K562 (cell line): ENCODE results near the gene DAAM1. TPM values are rescaled to one million over a fixed set of nuclear protein-coding genes. Genes with fewer than 3 reads are reported as not detected.

ENCODE experiments used
- ATAC-seq: fragments of 200-7000 bp; cut with Tn5 transposase; 3 replicates; pipeline ENCODE4 v1.9.1; 2020; ENCODE audit warnings: moderate library complexity
- BruUV-seq: library from RNA; stranded (reverse); fragments of 400-500 nt; replicated peaks from 2 replicates; lab custom pipeline; 2021; lab: Mats Ljungman, UMichigan
- CTCF ChIA-PET: fragments of 300-600 bp; formaldehyde crosslinking; extraction: SDS; loops from one replicate; lab custom pipeline; 2021; ENCODE audit warnings: low intra/inter-chr PET ratio; lab: Yijun Ruan, JAX
- POLR2A ChIA-PET: fragments of 300-600, 350-650 bp; sonication (Branson Sonifier 250); formaldehyde crosslinking; extraction: SDS; loops from one replicate; lab custom pipeline; 2021; ENCODE audit warnings: antibody characterized with exemption, inconsistent platforms; lab: Yijun Ruan, JAX
- DNase-seq, 4 experiments: peaks; one replicate each; pipeline versions ENCODE4 v3.0.0 to v3.0.0-alpha.2; 2011 to 2018; ENCODE audit warnings: low spot score in 3 of 4, mixed read lengths in 3 of 4; ENCODE audit errors: extremely low read depth in 1 of 4
- FAIRE-seq: peaks from 2 replicates; lab custom pipeline; 2011; peaks lifted over from hg19 to GRCh38; lab: Jason Lieb, UNC
- H2AFZ ChIP-seq: 2 replicates; pipeline ENCODE4 v1.6.0; 2011; ENCODE audit warnings: low read depth, low read length, control low read depth, inconsistent platforms
- H3K27ac ChIP-seq: fragments of 200-600 bp; 3 replicates; pipeline ENCODE4 v1.8.0; 2011; ENCODE audit warnings: low read depth, mild to moderate bottlenecking, control low read depth, inconsistent platforms, low read length, moderate library complexity, mixed read lengths; ENCODE audit errors: extremely low read depth
- H3K27me3 ChIP-seq, 2 experiments: fragments of 300-600 bp in 1 of 2; 2 replicates in 1 of 2; 3 replicates in 1 of 2; pipeline versions ENCODE4 v1.6.0 to v1.8.0; 2011; ENCODE audit warnings: inconsistent platforms in 2 of 2, low read length in 2 of 2, mild to moderate bottlenecking in 1 of 2, mixed read lengths in 1 of 2, moderate library complexity in 1 of 2; ENCODE audit not compliant: control insufficient read depth in 2 of 2, insufficient read depth in 2 of 2
- H3K36me3 ChIP-seq: fragments of 300-600 bp; 3 replicates; pipeline ENCODE4 v1.8.0; 2011; ENCODE audit warnings: mild to moderate bottlenecking, low read length, inconsistent platforms; ENCODE audit not compliant: control insufficient read depth, insufficient read depth
- H3K4me1 ChIP-seq, 2 experiments: fragments of 200-600 bp in 1 of 2; replicated peaks in 1 of 2; 2 replicates in 1 of 2; 3 replicates in 1 of 2; pipeline versions ENCODE4 v1.5.1 to v1.8.0; 2011; ENCODE audit warnings: inconsistent platforms in 2 of 2, low read length in 2 of 2, mild to moderate bottlenecking in 1 of 2, mixed read lengths in 1 of 2, moderate library complexity in 1 of 2; ENCODE audit not compliant: control insufficient read depth in 2 of 2, insufficient read depth in 2 of 2
- H3K4me2 ChIP-seq: 2 replicates; pipeline ENCODE4 v1.6.1; 2011; ENCODE audit warnings: low read length, control low read depth, inconsistent platforms, mixed read lengths; ENCODE audit not compliant: insufficient read depth
- H3K4me3 ChIP-seq: fragments of 200-600 bp; sonication (generic), shearing (Covaris generic); 2 replicates; pipeline ENCODE4 v1.5.1; 2016; ENCODE audit warnings: control low read depth, inconsistent platforms
- H3K79me2 ChIP-seq: fragments of 200-600 bp; 3 replicates; pipeline ENCODE4 v1.8.0; 2011; ENCODE audit warnings: low read length, inconsistent platforms; ENCODE audit not compliant: control insufficient read depth, insufficient read depth
- H3K9ac ChIP-seq, 2 experiments: 2 replicates each; pipeline versions ENCODE4 v1.6.0 to v1.6.1; 2011; ENCODE audit warnings: low read depth in 2 of 2, low read length in 2 of 2, control low read depth in 1 of 2, inconsistent platforms in 1 of 2, mild to moderate bottlenecking in 1 of 2, mixed read lengths in 1 of 2; ENCODE audit not compliant: insufficient read depth in 1 of 2
- H3K9me1 ChIP-seq: one replicate; pipeline ENCODE4 v1.6.0; 2011; ENCODE audit warnings: inconsistent platforms, mild to moderate bottlenecking, low read length, moderate library complexity; ENCODE audit not compliant: control insufficient read depth, insufficient read depth
- H3K9me3 ChIP-seq: replicated peaks from 2 replicates; pipeline ENCODE4 v1.5.1; 2011; ENCODE audit warnings: low read depth, low read length, inconsistent platforms; ENCODE audit not compliant: control insufficient read depth, insufficient read depth
- H4K20me1 ChIP-seq: replicated peaks from 2 replicates; pipeline ENCODE4 v1.6.1; 2011; ENCODE audit warnings: low read length, inconsistent platforms, mixed read lengths; ENCODE audit not compliant: control insufficient read depth, insufficient read depth
- CTBP1 ChIP-seq: fragments of 450-650 bp; IDR thresholded peaks from 2 replicates; pipeline ENCODE4 v1.6.1; 2016; ENCODE audit warnings: borderline replicate concordance
- NR3C1 ChIP-seq: sonication (generic); formaldehyde crosslinking; IDR thresholded peaks from 2 replicates; pipeline ENCODE4 v1.8.1; 2022; ENCODE audit warnings: missing genetic modification reagents
- TAL1 ChIP-seq: fragments of 450-650 bp; IDR thresholded peaks from 2 replicates; pipeline ENCODE4 v1.6.1; 2016; ENCODE audit warnings: mild to moderate bottlenecking
- WGBS: fragments of 100-300 bp; shearing (Covaris generic); methylation state at CpG from one replicate; pipeline ENCODE4 v1.1.6; 2016; ENCODE audit warnings: low coverage, mixed read lengths; ENCODE audit not compliant: insufficient coverage; ENCODE audit errors: missing lambda C conversion rate; 5-methylcytosine and 5-hydroxymethylcytosine counted together
- in situ Hi-C: fragments of 300-500 bp; cut with MboI; formaldehyde crosslinking; loops from 4 replicates; pipeline ENCODE4 v1.15.0; 2018; ENCODE audit warnings: inconsistent platforms, mixed read lengths
- intact Hi-C: fragments of 100-400 bp; cut with micrococcal nuclease; formaldehyde crosslinking; loops from 2 replicates; pipeline ENCODE4 v1.14.2; 2022
- polyA plus RNA-seq, 8 experiments: library from polyadenylated mRNA; depleted of rRNA in 4 of 8; stranded (reverse) in 5 of 8; unstranded in 3 of 8; fragments of >200 nt; fragmentation: Nextera tagmentation in 2 of 8; fragmentation: Illumina TruSeq in 1 of 8; extraction: Ambion mirVana in 2 of 8; extraction: Trizol in 1 of 8; gene quantifications; 2 replicates each; pipeline versions ENCODE4 v1.2.1 to v1.2.3, GENCODE V29; 2011 to 2014; ENCODE audit warnings: inconsistent platforms in 1 of 8, missing spikeins in 1 of 8
- total RNA-seq, 7 experiments: library from RNA; depleted of rRNA in 6 of 7; stranded (reverse); fragments of >200 nt in 6 of 7; fragmentation: Illumina TruSeq in 2 of 7; extraction: Trizol in 2 of 7; gene quantifications; 2 replicates each; pipeline versions ENCODE4 v1.2.1 to v1.2.3, GENCODE V29; 2011 to 2021; ENCODE audit warnings: low replicate concordance in 1 of 7
- TF ChIP-seq, protein P1 (sequence below), 3 experiments: fragments of 200-800 bp in 1 of 3; fragments of 250-450 bp in 1 of 3; fragments of 450-650 bp in 1 of 3; sonication (Bioruptor Pico) in 1 of 3; sonication (Bioruptor generic) in 1 of 3; formaldehyde crosslinking in 1 of 3; IDR thresholded peaks; 2 replicates each; pipeline versions ENCODE4 v1.6.1 to v1.8.0; 2016 to 2022; ENCODE audit warnings: mild to moderate bottlenecking in 2 of 3, missing genetic modification characterization in 2 of 3, missing compliant biosample characterization in 1 of 3, moderate library complexity in 1 of 3

The DAAM1 gene
- total and polyA plus RNA-seq, 9 of the 15 experiments (the other 6 are each of a cell fraction or from before 2014, with no cell fraction given) = 3.6 to 11.6 (median 6.7) TPM

DNA sequence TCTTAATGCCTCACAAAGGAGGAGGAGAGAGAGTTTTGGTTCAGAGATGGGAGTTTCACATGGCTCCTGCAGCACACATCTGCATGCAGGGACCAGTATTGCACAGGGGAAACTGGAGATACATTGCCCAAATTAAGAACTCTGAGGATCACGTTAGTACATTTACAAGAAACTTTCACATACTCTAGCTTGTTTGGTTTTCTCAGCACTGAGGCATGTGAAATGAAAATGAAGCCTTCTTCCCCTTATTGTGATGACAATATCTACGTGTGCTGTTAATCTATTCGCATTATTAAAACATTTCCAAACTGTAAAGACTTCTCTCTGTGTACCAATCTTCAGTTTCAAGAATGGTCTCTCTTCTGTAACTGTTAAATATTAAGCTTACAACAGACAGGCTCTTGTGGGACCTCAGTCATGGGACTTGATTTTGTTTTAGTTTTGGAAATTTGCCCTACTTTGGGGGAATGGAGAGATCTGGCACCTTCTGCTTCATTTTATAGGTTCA, 124.7 kb downstream of the DAAM1 start (continued):
- no peak for TF ChIP-seq TAL1
- TF ChIP-seq CTBP1 = no peak
- TF ChIP-seq, protein P1, sequence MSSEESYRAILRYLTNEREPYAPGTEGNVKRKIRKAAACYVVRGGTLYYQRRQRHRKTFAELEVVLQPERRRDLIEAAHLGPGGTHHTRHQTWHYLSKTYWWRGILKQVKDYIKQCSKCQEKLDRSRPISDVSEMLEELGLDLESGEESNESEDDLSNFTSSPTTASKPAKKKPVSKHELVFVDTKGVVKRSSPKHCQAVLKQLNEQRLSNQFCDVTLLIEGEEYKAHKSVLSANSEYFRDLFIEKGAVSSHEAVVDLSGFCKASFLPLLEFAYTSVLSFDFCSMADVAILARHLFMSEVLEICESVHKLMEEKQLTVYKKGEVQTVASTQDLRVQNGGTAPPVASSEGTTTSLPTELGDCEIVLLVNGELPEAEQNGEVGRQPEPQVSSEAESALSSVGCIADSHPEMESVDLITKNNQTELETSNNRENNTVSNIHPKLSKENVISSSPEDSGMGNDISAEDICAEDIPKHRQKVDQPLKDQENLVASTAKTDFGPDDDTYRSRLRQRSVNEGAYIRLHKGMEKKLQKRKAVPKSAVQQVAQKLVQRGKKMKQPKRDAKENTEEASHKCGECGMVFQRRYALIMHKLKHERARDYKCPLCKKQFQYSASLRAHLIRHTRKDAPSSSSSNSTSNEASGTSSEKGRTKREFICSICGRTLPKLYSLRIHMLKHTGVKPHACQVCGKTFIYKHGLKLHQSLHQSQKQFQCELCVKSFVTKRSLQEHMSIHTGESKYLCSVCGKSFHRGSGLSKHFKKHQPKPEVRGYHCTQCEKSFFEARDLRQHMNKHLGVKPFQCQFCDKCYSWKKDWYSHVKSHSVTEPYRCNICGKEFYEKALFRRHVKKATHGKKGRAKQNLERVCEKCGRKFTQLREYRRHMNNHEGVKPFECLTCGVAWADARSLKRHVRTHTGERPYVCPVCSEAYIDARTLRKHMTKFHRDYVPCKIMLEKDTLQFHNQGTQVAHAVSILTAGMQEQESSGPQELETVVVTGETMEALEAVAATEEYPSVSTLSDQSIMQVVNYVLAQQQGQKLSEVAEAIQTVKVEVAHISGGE (CRISPR knock-in tag; IDR thresholded peaks at IDR 0.05) = no peak

DNA sequence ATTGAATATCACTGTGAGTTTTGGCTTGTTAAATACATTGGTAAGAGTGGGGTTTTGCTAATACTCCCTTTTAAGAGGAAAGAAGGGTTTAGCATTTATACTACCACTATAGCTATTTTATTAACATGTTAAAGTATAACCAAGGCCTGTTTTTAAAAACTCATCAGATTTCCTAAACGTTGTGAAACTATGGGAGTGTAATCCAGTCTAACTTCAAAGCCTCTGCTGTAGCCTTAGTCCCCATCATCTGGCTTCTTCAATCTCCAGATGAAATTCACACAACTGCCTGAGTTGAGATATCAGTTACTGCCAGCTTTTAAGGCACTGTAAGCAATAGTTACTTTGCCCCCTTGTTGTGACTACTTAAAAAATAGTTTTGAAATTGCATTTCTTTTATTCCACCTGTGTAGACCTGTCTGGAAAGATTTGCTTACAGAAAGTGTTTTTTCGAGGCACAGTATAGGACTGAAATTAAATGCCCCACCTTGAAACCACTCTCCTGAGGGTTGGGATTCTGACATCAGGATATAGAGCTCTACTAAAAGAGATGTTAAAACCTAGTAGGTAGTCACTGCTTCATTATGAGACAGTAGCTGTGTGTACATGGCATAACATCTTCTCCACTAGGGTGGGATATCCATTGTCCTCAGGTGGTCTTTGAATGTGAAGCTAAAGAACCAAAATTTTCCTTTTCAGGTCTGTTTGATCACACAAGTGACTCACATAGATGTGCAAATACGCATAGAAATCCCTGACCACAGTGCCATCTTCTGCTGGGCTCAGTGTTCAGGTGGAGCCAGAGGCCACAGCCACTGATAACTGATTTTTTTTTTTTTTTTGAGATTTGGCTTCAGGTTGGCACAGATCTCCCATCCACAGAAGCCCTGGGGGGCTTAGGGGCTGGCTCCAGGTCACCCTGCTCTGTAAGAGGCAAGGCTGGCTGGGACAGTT, 125.5 kb downstream of the DAAM1 start:
- ChIA-PET CTCF (no interaction called here), POLR2A (no interaction called here)
- no peaks in the 10 kb centered on the region for H3K4me1 ChIP-seq
- no peak overlapping the region for H3K4me2 ChIP-seq
- H3K27me3 ChIP-seq = no peaks in the 10 kb centered on the region
- in situ Hi-C loops (no loop called here), intact Hi-C loops (no loop called here)
- TF ChIP-seq NR3C1 = no peak
- DNase-seq (no peak), FAIRE-seq (no peak), ATAC-seq (no peak)
- WGBS = 10% methylated on average over 2 of the region's 3 CpGs
- no peak overlapping the region for H3K4me3 ChIP-seq
- H3K9me3 ChIP-seq = no peaks in the 10 kb centered on the region
- no peaks in the 10 kb centered on the region for H3K9me1 ChIP-seq
- H2AFZ ChIP-seq = no peak overlapping the region
- no peaks in the 10 kb centered on the region for H4K20me1 ChIP-seq
- H3K36me3 ChIP-seq = no peaks in the 10 kb centered on the region
- no peaks in the 10 kb centered on the region for H3K79me2 ChIP-seq
- no peak overlapping the region for H3K9ac ChIP-seq
- no peak overlapping the region for H3K27ac ChIP-seq
- no TSS peak for BruUV-seq
